ENCODE data around the gene USP20.

The USP20 gene

GRCh38 chr9:129854588-129855110 is 19.4 kb downstream of the USP20 start (continued):
- TF ChIP-seq ZSCAN30 (tag by site-specific recombination; IDR thresholded peaks at IDR 0.05) (no peak), GLIS2 (tag by site-specific recombination; IDR thresholded peaks at IDR 0.05) (no peak), SP2 (tag by site-specific recombination; IDR thresholded peaks at IDR 0.05) (no peak), ZFP41 (tag by site-specific recombination; IDR thresholded peaks at IDR 0.05; ENCODE audit: borderline replicate concordance) (no peak), TSHZ1 (tag by site-specific recombination; IDR thresholded peaks at IDR 0.05; ENCODE audit: borderline replicate concordance) (no peak), HOXC10 (CRISPR knock-in tag; IDR thresholded peaks at IDR 0.05) (no peak), ZNF830 (tag by site-specific recombination; IDR thresholded peaks at IDR 0.05; ENCODE audit: low read depth) (no peak), ZXDB (tag by site-specific recombination; IDR thresholded peaks at IDR 0.05) (no peak), MEIS1 (CRISPR knock-in tag; IDR thresholded peaks at IDR 0.05; ENCODE audit: borderline replicate concordance) (no peak)
- TF ChIP-seq, protein P1, sequence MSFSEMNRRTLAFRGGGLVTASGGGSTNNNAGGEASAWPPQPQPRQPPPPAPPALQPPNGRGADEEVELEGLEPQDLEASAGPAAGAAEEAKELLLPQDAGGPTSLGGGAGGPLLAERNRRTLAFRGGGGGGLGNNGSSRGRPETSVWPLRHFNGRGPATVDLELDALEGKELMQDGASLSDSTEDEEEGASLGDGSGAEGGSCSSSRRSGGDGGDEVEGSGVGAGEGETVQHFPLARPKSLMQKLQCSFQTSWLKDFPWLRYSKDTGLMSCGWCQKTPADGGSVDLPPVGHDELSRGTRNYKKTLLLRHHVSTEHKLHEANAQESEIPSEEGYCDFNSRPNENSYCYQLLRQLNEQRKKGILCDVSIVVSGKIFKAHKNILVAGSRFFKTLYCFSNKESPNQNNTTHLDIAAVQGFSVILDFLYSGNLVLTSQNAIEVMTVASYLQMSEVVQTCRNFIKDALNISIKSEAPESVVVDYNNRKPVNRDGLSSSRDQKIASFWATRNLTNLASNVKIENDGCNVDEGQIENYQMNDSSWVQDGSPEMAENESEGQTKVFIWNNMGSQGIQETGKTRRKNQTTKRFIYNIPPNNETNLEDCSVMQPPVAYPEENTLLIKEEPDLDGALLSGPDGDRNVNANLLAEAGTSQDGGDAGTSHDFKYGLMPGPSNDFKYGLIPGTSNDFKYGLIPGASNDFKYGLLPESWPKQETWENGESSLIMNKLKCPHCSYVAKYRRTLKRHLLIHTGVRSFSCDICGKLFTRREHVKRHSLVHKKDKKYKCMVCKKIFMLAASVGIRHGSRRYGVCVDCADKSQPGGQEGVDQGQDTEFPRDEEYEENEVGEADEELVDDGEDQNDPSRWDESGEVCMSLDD (tag by site-specific recombination; IDR thresholded peaks at IDR 0.05), result no peak

DNA sequence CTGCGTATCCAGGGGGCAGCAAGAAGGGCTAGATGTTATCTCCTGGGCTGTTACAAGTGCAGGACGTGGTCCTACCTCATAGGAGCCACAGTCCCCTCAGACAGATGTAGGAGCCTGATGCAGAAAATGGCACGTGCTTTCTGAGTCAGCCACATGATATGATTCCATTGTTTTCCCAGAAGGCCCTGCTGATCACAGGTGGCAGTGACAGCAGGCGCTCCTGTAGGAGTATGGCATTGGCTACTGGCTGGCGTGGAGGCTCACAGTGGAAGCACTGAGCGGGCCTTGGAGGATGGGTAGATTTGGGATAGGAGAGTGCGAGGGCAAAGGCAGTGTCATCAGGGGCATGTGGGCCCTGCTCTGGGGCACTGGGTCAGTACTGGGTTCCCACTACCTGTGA is 21.9 kb downstream of the USP20 start:
- CTCF ChIA-PET, result no interaction called here
- H3K4me3 ChIP-seq (ENCODE audit: low read depth, low read length), result no peak overlapping the region

More for the DNA sequence above, 21.9 kb downstream of the USP20 start:
- TF ChIP-seq ZNF510 (tag by site-specific recombination; IDR thresholded peaks at IDR 0.05; ENCODE audit: insufficient replicate concordance) (no peak), ZFP37 (tag by site-specific recombination; IDR thresholded peaks at IDR 0.05) (no peak), KLF1 (tag by site-specific recombination; IDR thresholded peaks at IDR 0.05) (no peak), ZNF157 (tag by site-specific recombination; IDR thresholded peaks at IDR 0.05) (no peak), PBX3 (CRISPR knock-in tag; IDR thresholded peaks at IDR 0.05) (no peak), ZXDB (tag by site-specific recombination; IDR thresholded peaks at IDR 0.05) (no peak), ZNF169 (tag by site-specific recombination; IDR thresholded peaks at IDR 0.05) (no peak), ZNF274 (IDR thresholded peaks at IDR 0.05; ENCODE audit: low read length) (no peak), ZNF274 (tag by site-specific recombination; IDR thresholded peaks at IDR 0.05; ENCODE audit: borderline replicate concordance) (no peak), ZNF248 (tag by site-specific recombination; IDR thresholded peaks at IDR 0.05) (no peak), ZNF2 (tag by site-specific recombination; IDR thresholded peaks at IDR 0.05) (no peak), SP3 (tag by site-specific recombination; IDR thresholded peaks at IDR 0.05) (no peak), PRDM6 (tag by site-specific recombination; IDR thresholded peaks at IDR 0.05) (no peak)
- TF ChIP-seq, protein P2, sequence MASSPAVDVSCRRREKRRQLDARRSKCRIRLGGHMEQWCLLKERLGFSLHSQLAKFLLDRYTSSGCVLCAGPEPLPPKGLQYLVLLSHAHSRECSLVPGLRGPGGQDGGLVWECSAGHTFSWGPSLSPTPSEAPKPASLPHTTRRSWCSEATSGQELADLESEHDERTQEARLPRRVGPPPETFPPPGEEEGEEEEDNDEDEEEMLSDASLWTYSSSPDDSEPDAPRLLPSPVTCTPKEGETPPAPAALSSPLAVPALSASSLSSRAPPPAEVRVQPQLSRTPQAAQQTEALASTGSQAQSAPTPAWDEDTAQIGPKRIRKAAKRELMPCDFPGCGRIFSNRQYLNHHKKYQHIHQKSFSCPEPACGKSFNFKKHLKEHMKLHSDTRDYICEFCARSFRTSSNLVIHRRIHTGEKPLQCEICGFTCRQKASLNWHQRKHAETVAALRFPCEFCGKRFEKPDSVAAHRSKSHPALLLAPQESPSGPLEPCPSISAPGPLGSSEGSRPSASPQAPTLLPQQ (tag by site-specific recombination; IDR thresholded peaks at IDR 0.05), result no peak
- no peaks in the 10 kb centered on the region for H3K4me1 ChIP-seq (ENCODE audit: control insufficient read depth, insufficient read depth, low read length)
- no peaks in the 10 kb centered on the region for H3K9me3 ChIP-seq (ENCODE audit: control insufficient read depth, insufficient read depth, low read depth, low read length)
- peaks cover 0 to 69% of the 10 kb centered on the region in 2 experiments; a peak in 1 of 3 replicates for H3K36me3 ChIP-seq (ENCODE audit: control insufficient read depth in 2 of 2, insufficient read depth in 1 of 2, low read length in 2 of 2)
- no peak overlapping the region for H3K27ac ChIP-seq (ENCODE audit: extremely low read depth, low read depth, low read length)
- POLR2A ChIA-PET, result no interaction called here

All from HEK293 (cell line).